HEK293T (cell line): ENCODE data around the gene DOK5.

ENCODE experiments used
- ARNT ChIP-seq: fragments of 450-650 bp; IDR thresholded peaks from 2 replicates; pipeline ENCODE4 v1.6.1; 2017; ENCODE audit warnings: mild to moderate bottlenecking
- LEF1 ChIP-seq: fragments of 450-650 bp; IDR thresholded peaks from 2 replicates; pipeline ENCODE4 v1.6.1; 2017; ENCODE audit warnings: mild to moderate bottlenecking, borderline replicate concordance
- SP1 ChIP-seq: fragments of 450-650 bp; IDR thresholded peaks from 2 replicates; pipeline ENCODE4 v1.6.1; 2017
- TARDBP ChIP-seq: fragments of 450-650 bp; IDR thresholded peaks from 2 replicates; pipeline ENCODE4 v1.6.1; 2016

- TF ChIP-seq LEF1 (no peak), TARDBP (no peak), ARNT (no peak), SP1 (no peak)
Measured at GRCh38 chr20:54570561-54570960, 95.2 kb downstream of the DOK5 start.
